Measurements from ENCODE around the gene FMO5.
"Not testable (repeated sequence)": the region's sequence is repeated elsewhere in the genome, so short reads cannot be mapped to it uniquely, and the experiment has no call there.

FMO5 gene

DNA sequence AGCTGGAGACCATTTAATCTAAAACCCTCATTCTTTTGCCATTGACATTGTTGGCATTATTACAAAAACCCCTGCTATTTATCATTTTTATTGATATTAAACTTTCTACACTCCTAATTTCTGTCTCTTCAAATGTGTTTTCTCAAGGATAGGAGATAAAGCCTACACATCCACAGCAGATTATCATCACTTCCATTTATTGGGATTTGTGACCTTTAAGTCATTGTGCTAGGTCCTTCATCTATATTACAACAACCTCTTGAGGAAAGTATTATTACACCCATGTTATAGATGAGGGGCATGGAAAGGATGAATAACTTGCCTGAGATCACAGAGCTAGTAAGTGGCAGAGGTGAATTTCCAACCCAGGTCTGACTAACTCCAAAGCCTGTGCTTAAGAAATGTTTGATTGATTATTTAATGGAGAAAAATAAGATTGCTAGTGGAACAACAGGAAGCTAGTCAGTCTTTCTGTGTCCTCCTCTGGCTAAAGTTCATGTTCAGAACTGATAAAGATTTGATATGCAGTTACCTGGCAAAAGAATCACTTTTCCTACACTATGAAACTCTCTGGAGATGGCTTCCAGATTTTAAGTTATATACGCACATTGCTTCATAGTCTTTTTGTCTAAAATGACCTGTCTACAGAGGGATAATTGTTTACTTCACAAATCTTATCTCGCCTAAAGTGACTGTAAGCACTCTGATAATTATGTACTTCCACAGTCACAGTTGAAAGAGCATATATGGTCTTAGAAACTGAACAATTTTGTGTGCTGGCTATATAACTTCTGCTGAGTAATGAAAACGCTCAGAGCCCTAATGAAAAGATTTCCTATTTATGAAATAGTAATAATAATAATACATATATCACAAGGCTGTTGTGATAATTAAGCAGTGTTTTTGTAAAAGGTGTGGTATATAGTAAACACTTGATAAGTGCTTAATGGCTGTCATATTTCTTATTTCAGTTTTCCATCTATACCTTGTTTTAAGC is 15.0 kb downstream of the FMO5 start:
- no peak for DNase-seq

GRCh38 chr1:147208619-147209018 is 16.5 kb downstream of the FMO5 start:
- DNase-seq = no peak

DNA sequence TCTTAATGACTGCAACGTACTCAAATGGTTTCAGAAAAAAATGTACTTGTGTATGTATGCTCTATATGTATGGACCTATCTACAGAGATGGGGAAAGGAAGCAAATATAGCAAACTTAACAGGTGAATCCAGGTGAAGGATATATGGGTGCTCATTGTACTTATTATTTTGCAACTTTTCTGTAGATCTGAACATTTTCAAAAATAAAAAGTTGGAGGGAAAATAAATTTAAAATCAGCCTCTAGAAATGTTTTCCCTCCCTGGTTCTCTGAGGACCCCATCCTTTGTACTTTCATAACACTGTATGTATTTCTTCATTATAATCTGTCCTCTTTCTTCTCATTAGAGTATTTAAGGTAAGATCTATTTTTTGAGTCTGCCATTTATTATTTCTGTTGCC is 17.9 kb downstream of the FMO5 start:
- DNase-seq = no peak

- no peak for DNase-seq
Measured at GRCh38 chr1:147204080-147204479, 21.1 kb downstream of the FMO5 start.

DNA sequence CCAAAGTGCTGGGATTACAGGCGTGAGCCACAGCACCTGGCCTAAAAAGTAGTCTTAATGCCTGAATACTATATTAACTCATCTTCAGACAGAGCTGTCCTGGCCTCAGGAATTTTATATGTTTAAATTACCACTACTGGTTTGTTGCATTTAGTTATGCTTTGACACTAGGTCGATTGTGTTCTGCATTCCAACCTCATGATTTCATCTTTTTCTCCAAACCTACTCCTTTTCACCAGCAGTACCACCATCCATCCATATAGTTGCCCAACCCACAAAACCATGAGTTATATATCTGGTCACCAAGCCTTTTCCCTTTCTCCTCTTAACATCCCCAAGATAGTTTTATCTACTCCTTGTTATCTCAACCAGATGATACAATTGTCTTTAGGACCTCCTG is 22.6 kb downstream of the FMO5 start:
- DNase-seq = no peak

GRCh38 chr1:147201786-147202185 is 23.4 kb downstream of the FMO5 start:
- no peak for DNase-seq

- DNase-seq = no peak
Measured at GRCh38 chr1:147201276-147201675, 23.9 kb downstream of the FMO5 start.

DNA sequence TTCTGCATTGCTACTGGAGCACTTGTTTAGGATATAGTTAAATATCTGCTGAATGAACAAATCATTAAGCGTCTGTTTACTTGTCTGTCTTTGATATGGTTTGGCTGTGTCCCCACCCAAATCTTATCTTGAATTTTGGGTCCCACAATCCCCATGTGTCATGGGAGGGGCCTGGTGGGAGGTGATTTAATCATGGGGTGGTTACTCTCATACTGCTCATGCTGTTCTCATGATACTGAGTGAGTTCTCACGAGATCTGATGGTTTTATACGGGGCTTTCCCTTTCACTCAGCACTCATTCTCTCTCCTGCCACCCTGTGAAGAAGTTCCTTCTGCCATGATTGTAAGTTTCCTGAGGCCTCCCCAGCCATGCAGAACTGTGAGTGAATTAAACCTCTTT is 27.8 kb downstream of the FMO5 start:
- DNase-seq = not testable (repeated sequence)

- peak in 3 of 56 donors; percentile 0 to 4 (median 0) for DNase-seq
Measured at GRCh38 chr1:147189514-147189913, 35.6 kb downstream of the FMO5 start.

- DNase-seq = no peak
Measured at GRCh38 chr1:147185432-147185831, 39.7 kb downstream of the FMO5 start.

GRCh38 chr1:147177611-147178380 is 47.3 kb downstream of the FMO5 start:
- peak in 1 of 56 donors; percentile 0 for DNase-seq

DNA sequence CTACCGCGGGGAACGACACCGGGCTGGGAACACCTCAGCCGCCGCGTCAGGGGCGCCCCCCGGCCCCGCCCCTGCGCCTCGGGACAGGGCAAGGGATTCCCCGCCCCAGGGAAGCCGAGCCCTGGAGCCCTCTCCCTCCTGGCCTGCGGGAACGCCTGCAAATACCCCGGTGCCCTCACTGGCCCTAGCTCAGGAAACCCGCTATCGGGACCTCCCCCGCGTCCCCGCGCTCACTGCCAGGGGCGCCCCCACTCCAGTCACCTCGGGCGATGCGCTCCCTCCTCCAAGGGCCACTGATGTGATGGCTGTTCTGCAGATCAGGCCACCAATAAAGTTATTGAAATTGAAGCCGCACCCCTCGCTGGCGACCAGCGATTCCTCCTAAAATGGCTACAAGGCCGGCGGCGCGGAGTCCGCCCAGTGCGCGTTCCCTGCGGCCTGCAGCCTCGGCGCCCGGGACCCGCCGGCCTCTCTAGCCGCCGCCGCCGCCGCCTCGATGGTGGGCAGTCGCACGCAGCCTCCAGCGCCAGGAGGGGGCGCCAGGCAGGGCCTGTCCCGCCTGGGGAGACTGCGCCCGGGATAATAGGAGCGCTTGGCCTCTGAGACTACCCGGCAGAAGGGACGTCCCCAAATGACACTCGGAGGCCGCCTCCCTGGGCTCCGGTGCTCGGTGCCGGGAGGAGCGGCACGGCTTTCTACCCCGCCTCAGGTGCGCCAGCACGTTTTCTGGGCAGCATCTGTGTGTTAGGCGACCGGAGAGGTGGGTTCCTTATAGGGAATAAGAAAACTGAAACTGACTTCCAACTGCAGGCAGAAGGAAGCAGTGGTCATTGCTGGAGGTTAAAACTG is 52.7 kb downstream of the FMO5 start, which contains the start of gene PRKAB2:
PRKAB2 (minus strand) TSS at position 303 of the 849 bp plus-strand sequence. CDS start 326 bp downstream, outside the sequence.
- peak; percentile 69 to 97 (median 92) for DNase-seq

DNA sequence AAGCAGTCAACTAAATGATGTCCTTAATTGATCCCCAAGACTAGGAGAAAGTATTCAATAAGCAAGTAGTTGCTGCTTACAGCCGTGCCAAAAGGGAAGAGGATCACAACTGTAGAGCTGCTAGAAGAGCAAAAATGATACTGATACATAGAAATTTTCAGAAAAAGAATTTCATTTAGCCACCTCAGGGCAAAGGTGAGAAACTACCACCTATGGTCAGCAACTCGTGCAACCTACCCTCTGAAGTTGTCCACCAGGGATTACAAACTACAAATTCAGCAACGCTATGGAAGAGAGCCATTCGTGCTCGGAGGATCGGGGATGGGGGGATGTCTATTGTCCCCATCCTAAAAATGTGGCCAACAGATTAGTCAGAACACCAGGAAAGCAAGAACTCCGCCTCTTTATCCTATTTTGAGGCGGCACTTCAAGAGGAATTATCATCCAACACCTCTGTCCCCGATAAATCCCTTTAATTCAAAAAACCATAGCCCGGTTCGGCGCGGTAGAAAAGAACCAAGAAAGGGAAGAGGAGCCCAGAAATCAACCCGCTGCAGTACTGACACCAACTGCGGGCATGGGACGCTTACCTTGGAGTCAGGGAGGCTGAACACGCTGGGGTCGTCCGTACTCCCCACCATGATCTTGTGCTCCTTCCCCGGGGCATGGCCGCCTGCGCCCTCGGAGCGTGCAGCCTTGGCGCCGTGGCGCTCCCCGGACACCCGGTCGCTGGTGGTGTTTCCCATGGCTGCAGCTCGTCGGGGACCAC is 53.6 kb downstream of the FMO5 start:
- peak in 8 of 56 donors; percentile 8 to 70 (median 33) for DNase-seq

DNA sequence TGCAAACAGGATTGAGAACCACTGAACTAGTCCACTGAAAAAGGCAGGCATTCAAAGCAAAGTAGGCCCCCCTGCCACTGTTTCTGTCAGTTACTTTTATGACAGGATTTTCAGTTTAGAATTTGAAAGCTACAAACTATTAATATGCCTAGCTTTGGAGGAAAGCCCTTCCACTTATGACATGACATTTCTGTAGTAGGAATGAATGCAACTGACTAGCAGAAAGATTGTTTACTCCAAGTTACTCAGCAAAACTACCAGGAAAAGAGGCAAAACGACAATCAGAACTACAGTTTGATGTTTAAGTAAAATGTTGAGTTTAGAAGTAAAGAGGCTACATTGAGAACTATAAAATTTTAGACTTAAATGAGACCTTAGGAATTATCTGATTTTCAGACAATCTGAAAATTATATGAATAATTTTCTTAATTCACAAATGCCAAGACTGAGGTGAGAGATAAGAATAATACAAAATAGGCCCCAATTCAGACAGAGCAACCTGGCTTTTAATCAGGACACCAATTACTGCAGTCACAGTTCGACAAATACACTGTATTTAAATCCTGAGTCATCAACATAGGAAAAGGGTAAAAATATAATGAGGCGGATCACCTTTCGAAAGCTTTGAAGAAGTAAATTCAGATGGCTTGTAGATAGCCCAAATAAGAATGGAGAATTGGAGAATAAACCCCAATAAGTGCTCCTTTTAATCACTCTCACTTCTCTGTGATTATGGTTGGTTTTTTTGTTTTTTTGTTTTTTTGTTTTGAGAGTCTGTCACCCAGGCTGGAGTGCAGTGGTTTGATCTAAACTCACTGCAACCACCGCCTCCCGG is 55.1 kb downstream of the FMO5 start:
- no peak for DNase-seq

DNA sequence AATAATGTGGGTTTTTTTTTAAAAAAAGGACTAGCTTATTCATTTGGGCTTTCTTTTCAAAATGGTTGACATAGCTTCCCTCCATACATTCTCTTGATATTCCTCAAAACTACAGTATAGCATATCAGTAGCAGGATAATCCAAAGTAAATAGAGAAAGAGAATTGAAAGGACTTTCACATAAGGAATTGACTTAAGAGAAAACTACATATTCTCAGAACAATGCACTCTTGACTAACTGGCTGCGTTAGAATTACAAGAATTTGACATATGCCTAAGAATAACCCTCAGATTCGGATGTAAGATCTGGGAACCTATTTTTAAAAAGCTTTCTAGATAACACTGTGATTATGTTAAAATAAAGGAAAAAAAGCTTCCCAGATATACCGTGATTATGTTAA is 56.0 kb downstream of the FMO5 start:
- DNase-seq = no peak

GRCh38 chr1:147168626-147169058 is 56.5 kb downstream of the FMO5 start:
- no peak for DNase-seq

DNA sequence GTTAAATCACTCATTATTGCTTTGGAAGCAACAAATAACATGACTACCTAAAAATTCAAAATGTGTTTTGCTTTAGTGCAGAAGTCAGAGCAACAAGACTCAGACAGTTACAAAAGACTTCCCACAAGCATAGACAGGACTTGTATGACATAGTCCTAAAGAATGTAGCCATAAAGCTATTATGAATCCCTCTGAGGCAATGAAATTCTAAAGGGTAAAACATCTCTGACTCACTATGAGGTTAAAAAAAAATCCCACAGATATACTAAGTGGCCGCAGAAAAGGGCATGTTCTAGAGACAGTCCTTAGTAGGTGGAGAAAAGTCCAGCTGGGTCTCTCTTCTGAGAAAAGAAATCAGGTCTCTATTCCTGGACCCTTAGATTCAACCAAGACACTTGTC is 57.8 kb downstream of the FMO5 start:
- DNase-seq = no peak

- DNase-seq = no peak
Measured at GRCh38 chr1:147163019-147163418, 62.1 kb downstream of the FMO5 start.

- no peak for DNase-seq
Measured at GRCh38 chr1:147162093-147162492, 63.0 kb downstream of the FMO5 start.

Data from nucleus accumbens (tissue), 56 donors.